ENCODE data around the gene STX18.
A peak's percentile ranks its signal among the peaks of the same experiment; 100 is the strongest.
"Not testable (repeated sequence)": the region's sequence is repeated elsewhere in the genome, so short reads cannot be mapped to it uniquely, and the experiment has no call there.

Gene STX18

DNA sequence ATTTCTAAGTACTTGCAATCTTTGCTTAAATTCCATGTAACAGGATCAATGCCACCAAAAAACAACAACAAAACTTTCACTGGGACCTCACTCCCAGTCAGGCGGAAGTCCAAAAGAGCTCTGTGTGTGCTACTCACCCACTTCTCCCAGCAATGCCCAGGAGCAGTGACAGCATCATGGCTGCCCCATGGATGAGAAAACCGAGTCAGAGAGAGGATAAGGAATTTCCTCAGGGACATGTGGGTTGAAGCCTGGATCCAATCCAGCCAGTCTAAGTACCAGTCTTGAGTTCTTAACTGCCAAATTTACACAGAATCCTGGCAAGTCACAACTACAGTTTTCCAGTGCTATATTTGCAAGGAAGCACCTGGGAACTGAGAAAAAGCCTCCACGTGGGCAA is 64.5 kb downstream of the STX18 start:
- no peak for DNase-seq

- DNase-seq, result no peak
Measured at GRCh38 chr4:4474476-4474875, 67.4 kb downstream of the STX18 start.

DNA sequence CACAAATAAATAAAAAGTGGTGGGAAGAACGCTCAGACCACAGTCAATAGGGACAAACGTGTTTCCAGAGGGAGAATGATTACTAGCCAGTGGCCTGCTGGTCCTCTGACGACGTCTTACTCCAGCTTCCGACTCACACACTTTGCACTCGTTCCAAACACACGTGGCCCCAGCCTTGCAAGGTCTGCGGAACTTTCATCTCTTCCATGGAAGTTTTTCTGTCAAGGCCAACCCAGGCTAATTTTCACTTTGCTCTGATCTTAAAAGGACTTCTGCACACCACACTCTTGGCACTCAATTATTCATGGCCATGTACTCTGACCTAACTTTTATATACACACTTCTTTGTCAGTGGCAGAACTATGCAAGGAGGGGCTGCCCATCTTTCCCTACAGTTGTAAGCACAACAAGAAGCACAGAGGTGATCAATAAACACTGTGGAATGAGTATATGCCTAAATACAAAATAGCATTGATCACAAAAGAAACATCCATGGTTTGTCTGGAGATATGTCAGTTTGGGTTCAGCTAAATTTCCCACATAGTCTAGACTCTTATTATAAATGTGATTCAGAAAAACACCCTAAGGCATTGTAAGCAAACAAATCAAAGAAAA is 69.4 kb downstream of the STX18 start:
- DNase-seq, result no peak

GRCh38 chr4:4471195-4471594 is 70.7 kb downstream of the STX18 start:
- no peak for DNase-seq

GRCh38 chr4:4470208-4470607 is 71.6 kb downstream of the STX18 start:
- DNase-seq, result no peak

DNA sequence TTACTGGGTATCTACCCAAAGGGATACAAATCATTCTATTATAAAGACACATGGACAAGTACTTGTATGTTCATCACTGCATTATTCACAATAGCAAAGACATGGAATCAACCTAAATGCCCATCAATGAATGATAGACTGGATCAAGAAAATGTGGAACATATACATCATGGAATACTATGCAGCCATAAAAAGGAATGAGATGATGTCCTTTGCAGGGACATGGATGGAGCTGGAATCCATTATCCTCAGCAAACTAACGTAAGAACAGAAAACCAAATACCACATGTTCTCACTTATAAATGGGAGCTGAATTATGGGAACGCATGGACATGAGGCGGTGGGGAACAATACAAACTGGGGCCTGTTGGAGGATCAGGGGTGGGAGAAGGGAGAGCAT is 76.6 kb downstream of the STX18 start:
- not testable (repeated sequence) for DNase-seq

DNA sequence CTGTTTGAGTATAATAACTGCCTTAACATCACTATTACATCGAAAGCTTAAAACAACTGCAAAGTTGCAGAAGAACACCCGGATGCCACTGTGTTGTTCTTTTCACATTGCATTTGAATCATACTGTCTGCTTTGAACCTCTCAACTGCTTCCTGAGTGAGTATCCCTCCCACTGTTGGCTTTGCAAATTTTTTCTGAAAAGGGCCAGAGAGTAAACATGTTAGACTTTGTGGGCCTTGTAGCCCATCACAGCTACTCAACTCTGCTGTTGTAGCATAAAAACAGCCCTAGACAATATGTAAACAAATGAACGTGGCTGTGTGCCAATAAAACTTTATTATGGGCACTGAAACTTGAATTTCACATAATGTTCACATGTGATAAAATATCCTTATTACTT is 78.9 kb downstream of the STX18 start:
- no peak for DNase-seq

- peak; percentile 48 for DNase-seq
Measured at GRCh38 chr4:4461850-4462249, 80.0 kb downstream of the STX18 start.

DNA sequence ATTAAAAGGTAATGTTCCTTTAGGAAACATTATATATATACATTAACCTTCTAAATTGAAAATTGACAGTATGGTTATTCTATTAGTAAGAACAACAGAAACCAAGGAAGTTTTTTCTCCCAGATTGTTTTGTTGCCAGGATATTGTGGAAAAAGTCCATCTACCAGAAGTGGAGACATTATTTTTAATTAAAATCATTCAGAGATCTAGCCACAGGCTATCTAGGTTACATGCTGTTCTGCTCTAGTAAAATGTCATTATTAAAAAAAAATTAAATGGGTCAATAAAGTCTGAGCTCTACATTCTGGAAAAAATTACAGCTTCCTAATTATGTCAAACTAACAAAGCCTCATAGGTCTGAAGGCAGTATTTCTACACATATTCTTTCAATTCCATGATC is 80.7 kb downstream of the STX18 start:
- no peak for DNase-seq

DNA sequence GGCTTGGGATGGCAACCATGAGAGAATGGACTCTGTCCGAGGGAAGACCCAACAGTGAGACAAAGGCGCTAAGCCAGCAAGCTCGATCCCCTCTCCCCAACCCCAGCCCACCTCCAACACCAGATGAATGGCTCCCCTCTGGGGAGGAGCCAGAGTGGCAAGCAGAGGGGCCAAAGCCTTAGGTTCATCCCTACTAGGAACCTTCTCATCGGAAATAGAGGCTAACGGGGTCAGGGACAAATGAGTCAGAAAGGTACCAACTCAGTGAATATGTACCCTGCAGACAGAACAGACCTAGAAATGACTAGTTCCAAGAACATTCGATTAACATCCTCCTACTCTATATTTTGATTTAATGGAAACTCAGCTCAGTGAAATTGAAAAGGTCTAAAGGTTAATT is 81.1 kb downstream of the STX18 start:
- no peak for DNase-seq

- DNase-seq, result no peak
Measured at GRCh38 chr4:4459181-4459580, 82.7 kb downstream of the STX18 start.

GRCh38 chr4:4457803-4458553 is 83.9 kb downstream of the STX18 start:
- DNase-seq, result no peak

DNA sequence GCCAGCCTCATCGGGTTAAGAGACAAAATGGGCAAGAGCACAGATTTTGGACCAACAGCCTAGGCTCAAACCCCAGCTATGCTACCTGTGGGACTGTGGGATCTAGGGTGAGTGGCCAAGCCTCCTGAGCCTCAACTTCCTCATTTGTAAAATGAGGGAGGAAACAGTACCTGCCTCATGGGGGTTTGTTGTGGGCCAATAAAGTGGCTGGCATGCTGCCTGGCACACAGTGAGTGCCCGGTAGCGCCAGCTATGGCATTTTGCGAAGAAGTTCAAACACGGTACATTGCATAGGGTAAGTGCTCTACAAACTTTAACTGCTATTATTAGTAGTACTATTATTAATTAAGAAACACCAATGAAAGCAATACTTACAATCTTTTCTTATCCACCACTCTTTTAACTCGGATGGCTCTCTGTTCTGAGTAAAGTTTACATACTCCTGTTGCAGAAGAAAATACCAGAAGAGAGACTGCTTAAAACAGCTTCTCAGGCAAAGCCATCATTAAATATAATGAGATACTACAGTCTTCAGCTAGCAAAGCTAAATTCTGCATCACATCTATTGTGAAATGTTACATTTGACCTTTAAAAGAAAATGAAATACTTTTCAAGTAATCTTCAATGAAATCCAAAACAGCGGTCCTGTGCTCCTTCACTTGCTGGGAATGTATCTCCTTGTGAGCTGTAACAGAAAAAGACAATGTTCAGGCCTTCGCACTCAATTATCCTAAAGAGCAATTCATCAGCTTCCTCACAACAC is 84.9 kb downstream of the STX18 start:
- no peak for DNase-seq

GRCh38 chr4:4456351-4456750 is 85.5 kb downstream of the STX18 start:
- DNase-seq, result no peak

DNA sequence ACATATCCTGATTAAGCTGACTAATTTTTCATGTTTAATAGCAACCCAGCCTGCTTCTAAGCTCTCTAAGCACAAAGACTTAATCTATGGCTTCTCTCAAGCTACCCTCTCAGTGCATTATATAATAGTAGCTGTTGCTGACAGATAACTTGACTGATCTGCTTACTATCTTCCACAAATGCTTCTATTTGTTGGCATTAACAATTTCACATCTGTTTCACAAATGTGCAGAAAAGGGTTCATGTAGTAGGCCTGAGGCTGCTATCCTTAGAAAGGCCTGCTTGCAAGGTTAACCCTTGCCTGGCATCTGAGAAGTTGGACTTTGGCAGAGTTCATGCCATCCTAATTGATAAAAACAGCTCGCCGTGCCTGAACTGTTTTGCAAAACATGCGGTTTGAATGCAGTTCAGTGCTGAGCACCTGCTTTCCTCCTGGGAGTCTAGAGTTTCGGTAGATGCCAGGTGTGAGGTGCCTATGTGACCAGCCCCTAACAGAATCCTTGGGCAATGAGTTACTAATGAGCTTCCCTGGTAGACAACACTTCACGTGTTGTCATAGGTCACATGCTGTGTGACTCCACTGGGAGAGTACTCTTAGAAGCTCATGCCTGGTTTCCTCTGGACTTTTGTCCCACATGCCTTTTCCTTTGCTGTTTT is 86.5 kb downstream of the STX18 start:
- no peak for DNase-seq

DNA sequence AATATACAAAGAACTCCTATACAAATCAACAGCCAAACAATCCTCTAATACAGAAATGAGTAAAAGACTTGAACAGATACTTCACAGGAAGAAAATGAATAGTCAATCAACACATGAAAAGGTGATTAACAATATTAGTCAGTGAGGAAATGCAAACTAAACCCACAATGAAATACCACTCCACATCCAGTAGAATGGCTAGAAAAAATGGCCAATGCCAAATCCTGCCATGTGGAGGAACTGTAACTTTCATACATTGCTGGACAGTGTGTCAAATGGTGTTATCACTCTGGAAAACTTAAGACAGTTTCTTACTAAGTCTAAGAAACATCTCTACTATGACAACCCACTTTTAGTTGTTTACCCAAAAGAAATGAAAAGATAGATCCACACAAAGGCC is 95.4 kb downstream of the STX18 start:
- no peak for DNase-seq

GRCh38 chr4:4443821-4444220 is 98.0 kb downstream of the STX18 start:
- no peak for DNase-seq

- no peak for DNase-seq
Measured at GRCh38 chr4:4440333-4441061, 101.4 kb downstream of the STX18 start.

GRCh38 chr4:4439782-4440181 is 102.1 kb downstream of the STX18 start:
- DNase-seq, result no peak

DNA sequence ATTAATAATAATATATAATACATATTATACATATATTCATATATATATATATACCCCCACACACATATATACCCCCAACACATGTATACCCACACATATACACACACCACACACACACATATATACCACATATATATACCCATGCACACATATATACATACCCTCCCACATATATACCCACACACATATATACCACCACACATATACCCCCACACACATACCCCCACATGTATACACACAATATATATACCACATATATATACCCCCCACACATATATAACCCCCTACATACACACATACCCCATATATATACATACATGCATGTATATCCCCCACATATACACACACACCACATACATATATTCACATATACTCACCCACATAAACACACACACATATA is 103.0 kb downstream of the STX18 start:
- no peak for DNase-seq

- DNase-seq, result no peak
Measured at GRCh38 chr4:4437798-4438470, 103.9 kb downstream of the STX18 start.

DNA sequence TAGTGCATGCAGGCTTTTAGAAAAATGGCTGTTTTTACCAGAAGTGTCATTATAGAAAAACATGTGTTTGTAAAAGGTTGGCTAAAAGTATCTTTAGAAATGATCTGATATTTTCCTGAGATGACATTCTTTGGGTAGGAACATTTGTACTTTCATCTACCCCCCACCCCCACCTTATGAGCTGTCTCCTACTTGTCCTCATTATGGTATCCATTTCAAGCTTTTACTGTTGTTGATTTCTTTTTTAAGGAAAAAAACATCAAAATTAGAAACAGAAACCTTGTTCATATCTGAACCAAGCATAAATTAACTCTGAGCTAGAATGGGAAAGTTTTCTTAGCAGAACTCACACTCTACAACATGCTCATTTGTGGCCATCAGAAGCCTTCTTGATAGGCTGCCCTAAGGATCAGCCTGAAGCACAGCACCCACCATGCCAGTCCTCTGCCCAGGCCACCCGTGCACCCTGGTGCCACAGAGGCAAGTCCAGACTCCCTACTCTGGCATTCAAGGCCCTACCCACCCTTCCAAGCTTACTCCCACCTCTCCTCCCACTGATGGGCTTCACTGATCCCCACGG is 105.5 kb downstream of the STX18 start:
- no peak for DNase-seq

Data from DMS53 (cell line).